ENCODE measurements around the gene MYO1C. TPM values are rescaled to one million over a fixed set of nuclear protein-coding genes. Genes with fewer than 3 reads are reported as not detected.

Gene MYO1C
- total and polyA plus RNA-seq, 9 of the 15 experiments (the other 6 are each of a cell fraction or from before 2014, with no cell fraction given), result 0.46 to 32.5 (median 11.6) TPM

- 69% methylated on average over 7 of the region's 18 CpGs for WGBS (ENCODE audit: insufficient coverage, low coverage, missing lambda C conversion rate)
- in situ Hi-C loops (cut with MboI) (no loop called here), intact Hi-C loops (cut with micrococcal nuclease) (no loop called here)
- no peak overlapping the region for H3K4me3 ChIP-seq
- peaks cover 6 to 27% of the 10 kb centered on the region in 2 experiments; a peak in 4 of 5 replicates for H3K4me1 ChIP-seq (replicated peaks in 1 of 2; ENCODE audit: control insufficient read depth in 2 of 2, insufficient read depth in 2 of 2, low read length in 2 of 2)
- no peak overlapping the region for H2AFZ ChIP-seq (ENCODE audit: low read depth, low read length)
- no peaks in the 10 kb centered on the region for H4K20me1 ChIP-seq (replicated peaks; ENCODE audit: control insufficient read depth, insufficient read depth, low read length)
- no peaks in the 10 kb centered on the region for H3K9me3 ChIP-seq (replicated peaks; ENCODE audit: control insufficient read depth, insufficient read depth, low read depth, low read length)
- no peak for DNase-seq (ENCODE audit: extremely low read depth in 1 of 4, low spot score in 3 of 4)
- no peak overlapping the region for H3K9ac ChIP-seq (ENCODE audit: insufficient read depth in 1 of 2, low read depth in 2 of 2, low read length in 2 of 2)
- BruUV-seq (replicated peaks), result no TSS peak
- peaks cover 7% of the 10 kb centered on the region; the same call in 2 of the 3 replicates for H3K79me2 ChIP-seq (ENCODE audit: control insufficient read depth, insufficient read depth, low read length)
- POLR2A ChIA-PET, result interaction anchor here (0.9 to 1.1 kb wide), 2 partner anchors 10 to 17 kb away, joined by 3 read pairs; no protein-coding TSS in a partner anchor
- TF ChIP-seq NELFE (IDR thresholded peaks at IDR 0.05; ENCODE audit: insufficient read depth, insufficient read length), result no peak
- TF ChIP-seq POLR2G (IDR thresholded peaks at IDR 0.05; ENCODE audit: low read depth, low read length), result peak; percentile 32; the same call in 1 of the 2 replicates
- H3K27ac ChIP-seq (ENCODE audit: extremely low read depth, low read depth, low read length), result no peak overlapping the region
- H3K9me1 ChIP-seq (ENCODE audit: control insufficient read depth, insufficient read depth, low read length), result no peaks in the 10 kb centered on the region
- no peak for ATAC-seq
- no peak for FAIRE-seq
- H3K36me3 ChIP-seq (ENCODE audit: control insufficient read depth, insufficient read depth, low read length), result peaks cover 30% of the 10 kb centered on the region; the same call in 1 of the 3 replicates
- no peak overlapping the region for H3K4me2 ChIP-seq (ENCODE audit: insufficient read depth, low read length)
- no peaks in the 10 kb centered on the region for H3K27me3 ChIP-seq (ENCODE audit: control insufficient read depth in 2 of 2, insufficient read depth in 2 of 2, low read length in 2 of 2)
- CTCF ChIA-PET (ENCODE audit: low intra/inter-chr PET ratio), result no interaction called here
Observed at GRCh38 chr17:1480747-1481465, 11.6 kb downstream of the MYO1C start.

- BruUV-seq (replicated peaks), result no TSS peak
- no peak for ATAC-seq
- no peaks in the 10 kb centered on the region for H3K79me2 ChIP-seq (ENCODE audit: control insufficient read depth, insufficient read depth, low read length)
- no peak for FAIRE-seq
- TF ChIP-seq ZNF143 (CRISPR knock-in tag; IDR thresholded peaks at IDR 0.05) (no peak), RNF219 (CRISPR knock-in tag; IDR thresholded peaks at IDR 0.05) (no peak), POLR2G (IDR thresholded peaks at IDR 0.05; ENCODE audit: low read depth, low read length) (peak; percentile 32; the same call in 1 of the 2 replicates), EZH2 (IDR thresholded peaks at IDR 0.05; ENCODE audit: borderline replicate concordance, low read depth, low read length) (no peak), MAFF (IDR thresholded peaks at IDR 0.05; ENCODE audit: low read length) (no peak)
- H3K4me2 ChIP-seq (ENCODE audit: insufficient read depth, low read length), result no peak overlapping the region
- WGBS (ENCODE audit: insufficient coverage, low coverage, missing lambda C conversion rate), result 84% methylated on average over 15 of the region's 26 CpGs
- no peak overlapping the region for H2AFZ ChIP-seq (ENCODE audit: low read depth, low read length)
- CTCF ChIA-PET (ENCODE audit: low intra/inter-chr PET ratio), result no interaction called here
- in situ Hi-C loops (cut with MboI) (no loop called here), intact Hi-C loops (cut with micrococcal nuclease) (no loop called here)
- no peaks in the 10 kb centered on the region for H3K9me1 ChIP-seq (ENCODE audit: control insufficient read depth, insufficient read depth, low read length)
- peaks cover 29% of the 10 kb centered on the region; the same call in 1 of the 3 replicates for H3K36me3 ChIP-seq (ENCODE audit: control insufficient read depth, insufficient read depth, low read length)
- H3K4me3 ChIP-seq, result no peak overlapping the region
- POLR2A ChIA-PET, result interaction anchor here (0.7 kb wide), 1 partner anchor 165 kb away, joined by 4 read pairs; no protein-coding TSS in a partner anchor
- H3K27ac ChIP-seq (ENCODE audit: extremely low read depth, low read depth, low read length), result no peak overlapping the region
- H4K20me1 ChIP-seq (replicated peaks; ENCODE audit: control insufficient read depth, insufficient read depth, low read length), result no peaks in the 10 kb centered on the region
- no peak overlapping the region for H3K9ac ChIP-seq (ENCODE audit: insufficient read depth in 1 of 2, low read depth in 2 of 2, low read length in 2 of 2)
- H3K27me3 ChIP-seq (ENCODE audit: control insufficient read depth in 2 of 2, insufficient read depth in 2 of 2, low read length in 2 of 2), result no peaks in the 10 kb centered on the region
- H3K4me1 ChIP-seq (replicated peaks in 1 of 2; ENCODE audit: control insufficient read depth in 2 of 2, insufficient read depth in 2 of 2, low read length in 2 of 2), result peaks cover 0 to 17% of the 10 kb centered on the region in 2 experiments; a peak in 1 of 5 replicates
- no peak for DNase-seq (ENCODE audit: extremely low read depth in 1 of 4, low spot score in 3 of 4)
- no peaks in the 10 kb centered on the region for H3K9me3 ChIP-seq (replicated peaks; ENCODE audit: control insufficient read depth, insufficient read depth, low read depth, low read length)
Observed at GRCh38 chr17:1478418-1478817, 14.1 kb downstream of the MYO1C start.
